ENCODE data around the gene WDR46.
"Not testable (repeated sequence)": the region's sequence is repeated elsewhere in the genome, so short reads cannot be mapped to it uniquely, and the experiment has no call there.

Gene WDR46

DNA sequence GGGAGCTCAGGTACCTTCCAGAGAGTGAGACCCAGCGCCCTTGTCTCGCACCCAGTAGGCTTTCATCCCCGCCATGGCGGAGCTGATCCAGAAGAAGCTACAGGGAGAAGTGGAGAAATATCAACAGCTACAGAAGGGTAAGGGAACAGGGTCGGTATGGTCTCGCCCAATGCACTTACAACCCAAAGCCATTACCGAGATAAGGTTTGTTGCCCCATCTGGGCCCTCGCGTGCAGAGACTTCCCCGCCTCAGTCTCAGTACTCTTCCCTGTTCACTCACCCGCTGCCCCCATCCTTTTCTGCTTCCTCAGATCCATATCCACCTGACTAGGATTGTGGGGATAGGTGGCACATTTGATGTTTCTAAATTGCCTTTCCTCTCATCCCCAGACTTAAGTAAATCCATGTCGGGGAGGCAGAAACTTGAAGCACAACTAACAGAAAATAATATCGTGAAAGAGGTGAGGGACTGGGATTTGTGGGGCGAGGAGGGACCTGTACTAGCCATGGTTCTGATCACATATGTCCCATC, 811 bp upstream of the WDR46 start:
- in situ Hi-C loops (cut with MboI; ENCODE audit: low sequenced_read_pairs): no loop called here

DNA sequence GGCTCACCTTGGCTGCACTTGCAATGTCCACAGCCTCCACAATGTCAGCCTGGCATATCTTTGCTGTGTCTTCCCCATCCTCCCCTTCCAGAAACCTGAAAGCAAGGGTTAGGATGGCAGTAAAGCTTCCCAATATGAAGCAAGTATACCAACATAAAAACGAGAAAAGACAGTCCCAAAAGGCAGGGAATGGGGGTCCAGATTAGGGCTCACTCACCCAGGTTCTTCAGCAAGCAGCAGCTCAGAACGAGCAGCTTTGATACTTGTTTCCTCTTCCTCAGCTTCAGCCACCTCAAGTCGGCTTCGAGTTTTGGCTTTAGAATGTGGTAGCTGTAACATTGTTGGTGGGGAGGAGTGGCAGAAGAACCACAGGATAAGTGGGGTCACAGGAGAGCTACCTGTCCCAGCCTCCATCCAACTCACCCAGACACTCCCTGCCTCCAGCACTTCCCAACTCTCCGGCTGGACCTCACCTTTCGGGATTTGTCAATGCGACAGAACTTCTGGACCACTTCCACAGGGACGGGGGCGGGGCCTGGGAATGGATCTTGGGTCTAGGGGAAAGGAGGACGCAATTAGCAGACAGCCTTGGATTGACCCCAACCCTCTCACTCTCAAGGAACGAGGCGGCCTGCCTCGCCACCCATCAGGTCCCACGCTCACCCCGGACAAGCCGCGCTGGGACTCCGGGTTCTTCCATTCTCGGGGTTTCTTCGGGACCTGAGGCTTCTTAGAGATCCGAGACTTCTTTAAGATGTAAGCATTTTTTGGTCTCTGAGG, 708 bp downstream of the WDR46 start:
- in situ Hi-C loops (cut with MboI; ENCODE audit: low sequenced_read_pairs): no loop called here

DNA sequence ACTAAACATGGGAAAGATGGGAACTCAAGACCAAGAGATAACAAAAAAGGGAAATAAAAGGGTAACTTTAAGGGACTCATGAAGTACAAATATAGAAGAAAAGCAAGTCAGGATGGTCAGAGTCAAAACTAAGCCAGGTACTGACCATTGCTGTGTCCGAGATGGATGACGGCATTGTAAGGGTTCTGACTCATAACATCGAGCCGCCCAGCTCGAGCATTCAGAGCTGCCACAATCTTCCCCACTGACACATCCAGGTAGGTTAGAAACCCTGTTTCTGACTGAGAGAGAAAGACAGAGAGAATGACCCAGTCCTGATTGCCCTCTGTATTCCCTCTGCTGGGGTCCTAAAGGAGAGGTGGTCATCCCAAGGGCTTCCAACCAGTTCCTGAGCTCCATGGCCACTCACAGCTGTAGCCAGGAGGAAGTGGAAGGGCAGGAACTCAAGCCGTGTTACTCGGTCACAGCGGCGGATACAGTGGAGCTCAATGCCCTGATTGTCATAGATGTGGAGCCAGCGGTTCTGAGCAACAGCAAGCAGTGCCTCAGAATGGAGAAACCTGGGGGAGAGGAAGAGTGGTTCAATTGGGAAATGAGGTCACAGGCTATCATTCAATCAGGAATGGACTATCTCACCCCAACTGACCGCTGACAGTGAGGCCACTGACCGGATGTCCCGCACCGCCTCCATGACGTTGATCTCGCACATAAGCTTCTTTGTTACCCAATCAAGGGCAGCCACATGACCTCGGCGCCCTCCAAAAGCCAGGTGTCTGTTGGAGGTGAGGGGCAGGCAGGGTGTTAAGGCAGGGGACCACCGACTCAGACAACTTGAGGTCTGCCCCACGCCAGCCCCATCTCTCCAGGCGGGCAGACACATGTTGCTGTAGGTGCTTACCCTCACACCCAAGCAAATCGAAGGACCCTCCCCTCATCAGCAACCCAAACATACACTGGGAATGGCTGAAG, 1.8 kb downstream of the WDR46 start:
- in situ Hi-C loops (cut with MboI; ENCODE audit: low sequenced_read_pairs): no loop called here

DNA sequence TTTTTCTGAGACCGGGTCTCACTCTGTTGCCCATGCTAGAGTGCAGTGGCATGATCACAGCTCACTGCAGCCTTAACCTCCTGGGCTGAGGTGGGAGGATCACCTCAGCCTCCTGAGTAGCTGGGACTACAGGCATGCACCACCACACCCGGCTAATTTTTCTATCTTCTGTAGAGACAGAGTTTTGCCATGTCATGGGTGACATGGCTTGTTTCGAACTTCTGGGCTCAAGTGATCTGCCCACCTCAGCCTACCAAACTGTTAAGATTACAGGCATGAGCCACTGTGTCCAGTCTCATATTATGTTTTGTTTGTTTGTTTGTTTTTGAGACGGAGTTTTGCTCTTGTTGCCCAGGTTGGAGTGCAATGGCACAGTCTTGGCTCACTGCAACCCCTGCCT, 3.8 kb downstream of the WDR46 start:
- in situ Hi-C loops (cut with MboI; ENCODE audit: low sequenced_read_pairs): not testable (repeated sequence)

DNA sequence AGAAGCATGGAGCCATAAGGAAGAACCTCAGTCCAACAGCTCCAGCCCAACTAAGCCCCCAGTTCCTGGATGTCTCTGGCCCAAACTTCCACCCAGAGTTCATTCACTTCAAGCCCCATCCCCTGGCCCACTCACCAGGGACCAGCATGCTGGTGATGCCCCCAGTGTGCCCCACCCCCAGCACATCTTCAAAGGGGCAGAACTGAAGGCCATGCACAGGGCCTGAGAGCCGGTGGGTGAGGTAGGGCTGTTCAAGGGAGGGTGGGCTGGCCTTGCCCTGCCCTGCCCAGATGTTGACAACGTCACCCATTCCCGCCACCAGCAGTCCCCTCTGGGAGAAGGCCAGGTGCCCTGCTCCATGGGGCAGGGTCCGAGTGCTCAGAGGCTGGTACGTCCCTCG, 8.5 kb downstream of the WDR46 start:
- in situ Hi-C loops (cut with MboI; ENCODE audit: low sequenced_read_pairs): no loop called here

DNA sequence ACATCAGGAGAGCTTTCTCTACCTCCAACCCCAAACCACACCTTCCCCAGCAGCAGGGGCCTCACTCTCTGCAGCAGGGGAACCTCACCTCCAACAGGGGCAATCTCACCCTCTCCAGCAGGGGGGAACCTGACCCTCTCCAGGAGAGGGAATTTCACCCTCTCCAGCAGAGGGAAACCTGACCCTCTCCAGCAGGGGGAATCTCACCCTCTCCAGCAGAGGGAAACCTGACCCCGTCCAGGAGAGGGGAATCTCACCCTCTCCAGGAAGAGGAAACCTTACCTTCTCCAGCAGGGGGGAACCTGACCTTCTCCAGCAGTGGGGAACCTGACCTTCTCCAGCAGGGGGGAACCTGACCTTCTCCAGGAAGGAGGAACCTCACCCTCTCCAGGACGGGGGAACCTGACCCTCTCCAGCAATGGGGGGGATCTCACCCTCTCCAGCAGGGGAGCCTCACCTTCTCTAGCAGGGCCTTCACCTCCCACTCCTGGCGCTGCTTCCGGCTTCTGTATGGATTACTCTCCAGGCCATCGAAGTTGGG, 9.0 kb downstream of the WDR46 start:
- in situ Hi-C loops (cut with MboI; ENCODE audit: low sequenced_read_pairs): no loop called here

DNA sequence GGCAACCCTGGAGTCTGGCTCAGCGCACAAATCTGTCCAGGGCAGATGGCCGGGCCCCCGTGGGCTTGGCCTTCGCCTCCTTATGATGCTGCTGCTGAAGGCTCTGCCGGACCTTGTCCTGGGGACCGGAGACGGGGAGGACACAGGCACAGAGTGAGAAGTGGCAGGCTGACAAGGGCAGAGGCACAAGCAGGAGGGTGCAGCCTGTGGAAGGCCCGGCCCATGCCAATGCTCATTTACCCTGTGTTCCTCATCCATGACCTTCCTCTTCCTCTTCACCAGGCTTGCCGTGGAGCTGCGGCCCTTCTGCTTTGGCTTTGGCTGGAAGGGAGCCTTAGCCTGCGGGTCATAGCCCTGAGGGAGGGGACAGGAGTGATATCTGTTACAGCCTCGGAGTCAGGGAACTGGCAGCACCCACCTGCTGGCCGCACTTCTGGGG, 9.8 kb downstream of the WDR46 start:
- in situ Hi-C loops (cut with MboI; ENCODE audit: low sequenced_read_pairs): no loop called here

DNA sequence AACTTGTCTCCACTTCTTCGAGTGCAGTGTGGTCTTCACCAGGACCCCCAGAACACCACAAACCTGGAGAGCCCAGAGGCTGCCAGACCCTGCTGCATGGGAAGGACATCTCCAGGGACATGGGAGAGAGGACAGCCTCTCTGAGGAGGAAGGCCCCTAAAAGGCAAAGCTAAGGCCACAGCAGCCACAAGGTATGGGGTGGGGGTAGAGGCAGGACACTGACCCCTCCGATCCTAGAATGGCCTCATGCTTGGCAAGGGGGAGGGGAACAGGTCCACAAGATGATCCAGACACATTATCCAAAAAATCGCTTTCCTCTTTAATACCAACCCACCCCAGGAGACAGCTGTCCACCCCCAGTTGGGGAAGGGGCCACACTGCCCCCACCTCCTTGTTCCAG, 10.2 kb downstream of the WDR46 start:
- in situ Hi-C loops (cut with MboI; ENCODE audit: low sequenced_read_pairs): no loop called here

DNA sequence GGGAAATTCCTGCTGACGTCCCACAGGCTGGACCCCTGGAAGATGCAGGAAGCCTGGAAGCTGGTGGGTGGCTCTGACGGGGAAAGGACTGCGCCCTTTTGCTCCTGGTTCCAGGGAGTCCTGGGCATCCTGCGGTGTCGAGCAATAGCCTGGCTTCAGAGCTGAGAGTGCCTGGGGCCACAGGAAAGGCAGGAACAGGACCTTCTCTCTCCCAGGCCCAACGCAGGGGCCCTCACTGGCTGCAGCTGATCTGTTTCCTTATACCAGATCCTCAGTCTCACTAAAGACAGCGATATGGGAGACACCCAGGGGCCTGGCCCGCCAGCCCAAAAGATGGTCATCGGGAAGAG, 10.7 kb downstream of the WDR46 start:
- in situ Hi-C loops (cut with MboI; ENCODE audit: low sequenced_read_pairs): no loop called here

DNA sequence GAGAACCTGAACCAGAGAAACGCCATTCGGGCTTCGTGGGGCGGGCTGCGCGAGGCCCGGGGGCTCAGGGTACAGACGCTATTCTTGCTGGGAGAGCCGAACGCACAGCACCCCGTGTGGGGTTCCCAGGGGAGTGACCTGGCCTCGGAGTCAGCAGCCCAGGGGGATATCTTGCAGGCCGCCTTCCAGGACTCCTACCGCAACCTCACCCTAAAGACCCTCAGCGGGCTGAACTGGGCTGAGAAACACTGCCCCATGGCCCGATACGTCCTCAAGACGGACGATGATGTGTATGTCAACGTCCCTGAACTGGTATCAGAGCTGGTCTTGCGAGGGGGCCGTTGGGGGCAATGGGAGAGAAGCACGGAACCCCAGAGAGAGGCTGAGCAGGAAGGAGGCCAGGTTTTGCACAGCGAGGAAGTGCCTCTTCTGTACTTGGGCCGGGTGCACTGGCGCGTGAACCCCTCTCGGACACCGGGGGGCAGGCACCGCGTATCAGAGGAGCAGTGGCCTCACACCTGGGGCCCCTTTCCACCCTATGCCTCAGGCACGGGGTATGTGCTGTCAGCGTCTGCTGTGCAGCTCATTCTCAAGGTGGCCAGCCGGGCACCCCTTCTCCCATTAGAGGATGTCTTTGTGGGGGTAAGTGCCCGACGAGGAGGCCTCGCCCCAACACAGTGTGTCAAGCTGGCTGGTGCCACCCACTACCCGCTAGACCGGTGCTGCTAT, 11.2 kb downstream of the WDR46 start:
- in situ Hi-C loops (cut with MboI; ENCODE audit: low sequenced_read_pairs): no loop called here

DNA sequence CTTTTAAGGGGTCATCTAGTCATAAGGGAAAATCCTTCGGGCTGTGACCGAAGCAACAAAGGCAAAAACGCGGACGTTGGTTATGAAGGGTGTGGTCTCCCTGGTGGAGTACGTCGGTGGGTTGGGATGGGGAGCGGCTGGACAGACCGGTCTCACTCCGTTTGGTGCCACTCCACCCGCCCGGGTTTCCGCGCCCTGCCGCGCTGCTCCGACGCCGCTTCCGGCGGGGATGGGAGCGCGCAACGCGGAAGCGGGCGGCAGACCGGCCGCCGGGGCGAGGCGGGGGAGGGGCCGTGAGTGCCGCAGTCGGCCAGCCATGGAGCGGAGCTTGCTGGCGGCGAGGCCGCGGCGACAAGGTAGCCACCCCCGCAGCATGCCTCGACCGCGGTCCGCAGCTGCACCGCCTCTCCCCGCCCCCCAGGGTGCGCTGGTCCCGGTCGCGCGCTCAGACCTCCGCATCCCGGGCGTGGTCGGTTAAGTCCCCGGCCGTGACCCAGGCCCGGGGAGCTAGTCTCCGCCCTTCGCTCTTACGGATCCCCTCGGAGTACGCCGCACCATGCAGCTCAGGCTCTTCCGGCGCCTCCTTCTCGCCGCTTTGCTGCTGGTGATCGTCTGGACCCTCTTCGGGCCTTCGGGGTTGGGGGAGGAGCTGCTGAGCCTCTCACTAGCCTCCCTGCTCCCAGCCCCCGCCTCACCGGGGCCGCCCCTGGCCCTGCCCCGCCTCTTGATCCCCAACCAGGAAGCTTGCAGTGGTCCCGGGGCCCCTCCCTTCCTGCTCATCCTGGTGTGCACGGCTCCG, 12.0 kb downstream of the WDR46 start, which contains the start of gene B3GALT4:
Gene B3GALT4 (plus strand): TSS at position 260 of the 799 bp plus-strand sequence. CDS start 297 bp downstream, at position 557.
- in situ Hi-C loops (cut with MboI; ENCODE audit: low sequenced_read_pairs): no loop called here

DNA sequence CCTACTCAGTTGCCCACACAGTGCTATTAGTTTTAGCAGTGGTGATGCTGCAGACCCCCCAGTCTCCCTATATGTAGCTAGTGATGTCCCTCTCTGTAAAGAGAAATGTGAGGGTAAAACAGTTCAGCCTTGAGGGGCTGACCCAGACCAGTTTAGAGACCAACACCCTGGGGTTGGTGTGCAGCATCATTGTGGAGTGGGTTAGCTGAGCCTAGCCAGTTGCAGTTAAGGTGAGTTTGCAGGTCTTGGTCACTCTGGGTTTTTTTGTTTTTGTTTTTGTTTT, 12.5 kb downstream of the WDR46 start:
- in situ Hi-C loops (cut with MboI; ENCODE audit: low sequenced_read_pairs): no loop called here

DNA sequence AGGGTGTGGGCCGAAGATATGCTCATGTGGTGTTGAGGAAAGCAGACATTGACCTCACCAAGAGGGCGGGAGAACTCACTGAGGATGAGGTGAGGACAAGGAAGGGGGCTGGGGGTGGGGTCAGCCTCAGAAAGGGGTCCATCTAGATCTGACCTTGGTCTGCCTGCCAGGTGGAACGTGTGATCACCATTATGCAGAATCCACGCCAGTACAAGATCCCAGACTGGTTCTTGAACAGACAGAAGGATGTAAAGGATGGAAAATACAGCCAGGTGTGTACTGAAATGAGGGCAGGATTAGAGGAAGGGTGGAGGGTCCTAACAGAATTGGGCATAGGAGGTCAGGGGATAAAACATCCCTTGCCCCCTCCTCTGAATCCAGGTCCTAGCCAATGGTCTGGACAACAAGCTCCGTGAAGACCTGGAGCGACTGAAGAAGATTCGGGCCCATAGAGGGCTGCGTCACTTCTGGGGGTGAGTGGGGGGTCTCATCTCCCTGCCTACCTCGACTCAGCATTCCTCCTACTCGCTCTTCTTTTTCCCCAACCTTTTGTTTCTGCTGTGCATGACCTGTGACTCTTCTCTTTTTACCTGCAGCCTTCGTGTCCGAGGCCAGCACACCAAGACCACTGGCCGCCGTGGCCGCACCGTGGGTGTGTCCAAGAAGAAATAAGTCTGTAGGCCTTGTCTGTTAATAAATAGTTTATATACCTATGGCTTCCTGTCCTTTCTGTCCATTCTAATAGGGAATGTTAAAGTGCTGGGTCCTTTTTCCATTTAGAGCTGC, 13.1 kb downstream of the WDR46 start:
- in situ Hi-C loops (cut with MboI; ENCODE audit: low sequenced_read_pairs): not testable (repeated sequence)

DNA sequence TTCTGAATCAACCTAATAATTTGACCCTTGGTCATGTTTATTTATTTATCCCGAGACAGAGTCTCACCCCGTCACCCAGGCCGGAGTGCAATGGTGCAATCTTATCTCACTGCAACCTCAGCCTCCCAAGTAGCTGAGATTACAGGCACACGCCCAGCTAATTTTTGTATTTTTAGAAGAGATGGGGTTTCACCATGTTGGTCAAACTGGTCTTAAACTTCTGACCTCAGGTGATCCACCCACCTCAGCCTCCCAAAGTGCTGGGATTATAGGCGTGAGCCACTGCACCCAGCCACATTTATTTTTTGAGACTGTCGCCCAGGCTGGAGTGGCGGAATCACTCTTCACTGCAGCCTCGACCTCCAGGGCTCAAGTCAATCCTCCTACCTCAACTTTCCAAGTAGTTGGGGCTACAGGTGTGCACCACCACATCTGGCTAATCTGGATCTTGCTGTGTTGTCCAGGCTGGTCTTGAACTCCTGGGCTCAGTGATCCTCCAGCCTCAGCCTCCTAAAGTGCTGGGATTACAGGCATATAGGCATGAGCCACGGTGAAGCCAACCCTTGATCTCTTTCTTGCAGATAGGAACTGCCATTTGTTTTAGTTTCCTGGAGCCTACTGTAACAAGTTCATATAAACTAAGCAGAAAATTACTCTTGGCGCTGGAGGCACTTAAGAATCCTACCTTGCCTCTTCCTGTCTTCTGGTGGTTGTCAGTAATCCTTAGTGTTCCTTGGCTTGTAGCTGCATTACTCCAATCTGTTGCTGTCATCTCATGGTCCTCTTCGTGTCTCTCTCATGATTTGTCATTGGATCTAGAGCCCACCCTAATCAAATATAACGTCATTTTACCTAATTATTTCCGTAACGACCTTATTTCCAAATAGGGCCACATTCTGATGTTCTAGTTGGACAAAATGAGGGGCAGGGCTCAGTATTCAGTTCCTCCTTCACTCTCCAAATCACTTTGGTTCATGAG, 14.8 kb downstream of the WDR46 start:
- in situ Hi-C loops (cut with MboI; ENCODE audit: low sequenced_read_pairs): no loop called here

DNA sequence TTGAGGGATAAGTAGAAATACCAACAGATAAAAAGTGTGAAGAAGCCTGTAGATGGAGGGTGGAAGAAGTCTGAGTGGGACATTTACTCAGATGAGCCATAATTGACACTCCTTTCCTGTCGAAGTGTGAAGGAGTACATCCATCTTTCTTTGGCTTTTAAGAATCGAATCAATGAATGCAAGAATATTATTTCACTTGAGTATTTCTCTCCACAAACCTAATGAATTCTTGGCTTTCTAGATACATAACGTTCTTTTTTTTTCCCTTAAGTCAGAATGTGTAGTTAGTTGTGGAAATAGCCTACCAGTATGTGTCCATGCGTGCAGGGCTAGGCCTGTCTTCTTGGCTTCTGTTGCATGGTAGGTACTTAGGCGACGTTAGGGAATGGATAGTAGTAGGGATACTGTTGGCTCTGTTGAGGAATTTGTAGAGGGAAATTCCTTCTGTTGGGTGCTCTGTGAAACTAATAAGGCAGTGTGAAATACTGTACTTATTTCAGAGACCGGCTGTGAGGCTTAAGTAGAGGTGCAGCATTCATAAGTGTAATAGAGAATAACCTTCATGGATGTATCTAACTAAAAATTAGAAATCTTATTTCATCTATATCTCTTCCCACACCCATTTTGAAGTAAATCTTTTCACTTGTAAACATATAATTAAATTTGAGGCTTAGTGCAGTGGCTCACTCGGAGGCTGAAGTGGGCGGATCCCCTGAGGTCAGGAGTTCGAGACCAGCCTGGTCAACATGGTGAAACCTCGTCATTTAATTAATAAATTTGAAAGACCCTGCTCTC, 15.7 kb downstream of the WDR46 start:
- in situ Hi-C loops (cut with MboI; ENCODE audit: low sequenced_read_pairs): no loop called here

DNA sequence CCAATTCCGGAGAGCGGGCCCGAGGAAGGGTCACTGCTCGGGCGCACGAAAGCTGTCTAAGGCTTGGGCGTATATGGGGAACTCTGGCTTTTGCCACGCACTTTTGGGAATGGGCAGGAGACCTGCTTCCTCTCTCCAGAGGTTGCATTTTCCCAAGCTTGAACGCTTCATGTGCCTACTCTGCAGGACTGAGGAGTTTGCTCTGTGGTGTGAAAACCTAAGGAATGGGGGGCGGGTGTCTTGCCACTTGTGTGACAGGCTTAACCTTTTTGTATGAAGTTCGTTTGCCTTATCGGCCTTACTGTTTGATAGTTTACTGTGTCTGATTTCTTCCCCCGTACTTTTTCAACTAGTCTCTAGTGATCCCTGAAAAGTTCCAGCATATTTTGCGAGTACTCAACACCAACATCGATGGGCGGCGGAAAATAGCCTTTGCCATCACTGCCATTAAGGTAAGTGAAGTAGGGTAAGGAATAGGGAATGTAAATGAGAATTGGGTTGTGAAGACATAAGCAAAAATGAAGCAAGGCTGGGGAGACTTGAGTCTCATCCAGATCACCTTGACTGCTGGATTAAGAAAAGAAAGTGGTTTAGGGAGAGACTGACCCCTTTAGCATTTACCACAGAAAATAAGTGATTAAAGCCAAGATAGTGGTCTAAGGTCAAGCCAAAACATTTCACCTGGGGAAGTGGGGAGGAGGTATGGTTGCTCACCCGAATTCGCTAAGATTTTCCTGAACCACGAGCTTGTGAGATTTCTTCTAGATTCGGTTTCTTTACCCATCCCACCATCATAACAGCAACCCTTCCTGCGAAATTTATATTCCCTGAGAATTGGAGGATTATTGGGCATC, 16.5 kb downstream of the WDR46 start:
- in situ Hi-C loops (cut with MboI; ENCODE audit: low sequenced_read_pairs): no loop called here
